HG02840 (cell line): ENCODE measurements around the gene OR2L8.

Experiments used
- ATAC-seq: cut with Tn5 transposase; IDR thresholded peaks from one replicate; pipeline ENCODE4 v1.9.1; 2021; ENCODE audit warnings: mild to moderate bottlenecking, moderate library complexity, moderate number of reproducible peaks; ENCODE audit not compliant: unreplicated experiment, low FRiP score

OR2L8 gene

GRCh38 chr1:247966532-247967204 is 18.0 kb downstream of the OR2L8 start:
- ATAC-seq, result no peak

- no peak for ATAC-seq
These were observed 44.3 kb downstream of the OR2L8 start for GRCh38 chr1:247992986-247993385.

GRCh38 chr1:247998811-247999210 is 50.2 kb downstream of the OR2L8 start:
- no peak for ATAC-seq
